ENCODE results near the gene ROCK1. TPM values are rescaled to one million over a fixed set of nuclear protein-coding genes. Genes with fewer than 3 reads are reported as not detected.
A peak's percentile ranks its signal among the peaks of the same experiment; 100 is the strongest.

The ROCK1 gene
- total and polyA plus RNA-seq, 4 donors: 7.4 to 28.7 (median 18.7) TPM

- Histone ChIP-seq H3K4me1 (ENCODE audit: control insufficient read depth in 4 of 4, insufficient read depth in 4 of 4, low read length in 3 of 4) (peaks cover 4 to 11% (median 6%) of the 10 kb centered on the region in 4 donors), H3K36me3 (ENCODE audit: control insufficient read depth in 4 of 4, insufficient read depth in 3 of 4, low read depth in 1 of 4, low read length in 3 of 4) (peaks cover 0 to under 1% (median 0%) of the 10 kb centered on the region in 4 donors), H3K27ac (ENCODE audit: low read depth in 1 of 2, low read length in 2 of 2) (no peak overlapping the region), H3K27me3 (ENCODE audit: control insufficient read depth in 4 of 4, insufficient read depth in 4 of 4, low read length in 3 of 4) (no peaks in the 10 kb centered on the region), H3K9me3 (ENCODE audit: control insufficient read depth in 4 of 4, low read length in 3 of 4) (no peaks in the 10 kb centered on the region), H3K9ac (ENCODE audit: low read depth in 1 of 2, low read length in 2 of 2) (no peak overlapping the region), H3K4me3 (ENCODE audit: low read depth in 1 of 3, low read length in 3 of 3) (no peak overlapping the region)
- TF ChIP-seq ZBTB33 (IDR thresholded peaks at IDR 0.05) (no peak), FOXA2 (IDR thresholded peaks at IDR 0.05) (no peak), YY1 (IDR thresholded peaks at IDR 0.05) (no peak), HNF4G (IDR thresholded peaks at IDR 0.05) (peak; percentile 33), TAF1 (conservative IDR thresholded peaks at IDR 0.05) (no peak), HNF4A (conservative IDR thresholded peaks at IDR 0.05) (peak; percentile 58 to 64), EGR1 (IDR thresholded peaks at IDR 0.05; ENCODE audit: low read depth in 2 of 2) (no peak), JUND (IDR thresholded peaks at IDR 0.05) (peak in 1 of 2 donors; percentile 55), REST (IDR thresholded peaks at IDR 0.05) (no peak), FOXA1 (IDR thresholded peaks at IDR 0.05) (no peak), GABPA (IDR thresholded peaks at IDR 0.05 in 1 of 2, conservative IDR thresholded peaks at IDR 0.05 in 1 of 2) (no peak), RAD21 (IDR thresholded peaks at IDR 0.05) (no peak), NR2F2 (IDR thresholded peaks at IDR 0.05) (peak; percentile 13)
- DNase-seq (ENCODE audit: low spot score): no peak
Observed at GRCh38 chr18:21053127-21053526, 58.5 kb downstream of the ROCK1 start.

GRCh38 chr18:21052385-21052784 lies 59.2 kb downstream of the ROCK1 start:
- Histone ChIP-seq H3K27me3 (ENCODE audit: control insufficient read depth in 4 of 4, insufficient read depth in 4 of 4, low read length in 3 of 4) (no peaks in the 10 kb centered on the region), H3K9ac (ENCODE audit: low read depth in 1 of 2, low read length in 2 of 2) (no peak overlapping the region), H3K4me3 (ENCODE audit: low read depth in 1 of 3, low read length in 3 of 3) (no peak overlapping the region), H3K4me1 (ENCODE audit: control insufficient read depth in 4 of 4, insufficient read depth in 4 of 4, low read length in 3 of 4) (peaks cover 4 to 11% (median 6%) of the 10 kb centered on the region in 4 donors), H3K36me3 (ENCODE audit: control insufficient read depth in 4 of 4, insufficient read depth in 3 of 4, low read depth in 1 of 4, low read length in 3 of 4) (peaks cover 0 to 5% (median 0%) of the 10 kb centered on the region in 4 donors), H3K9me3 (ENCODE audit: control insufficient read depth in 4 of 4, low read length in 3 of 4) (no peaks in the 10 kb centered on the region), H3K27ac (ENCODE audit: low read depth in 1 of 2, low read length in 2 of 2) (no peak overlapping the region)
- no peak for DNase-seq (ENCODE audit: low spot score)
- WGBS: 98% methylated on average over 5 of the region's 5 CpGs
- TF ChIP-seq CTCF (IDR thresholded peaks at IDR 0.05; ENCODE audit: low read depth, low read length, missing input control) (no peak), ZBTB33 (IDR thresholded peaks at IDR 0.05) (no peak), FOXA1 (IDR thresholded peaks at IDR 0.05) (no peak), JUND (IDR thresholded peaks at IDR 0.05) (no peak), GABPA (IDR thresholded peaks at IDR 0.05 in 1 of 2, conservative IDR thresholded peaks at IDR 0.05 in 1 of 2) (no peak), HNF4G (IDR thresholded peaks at IDR 0.05) (no peak), RXRA (IDR thresholded peaks at IDR 0.05) (no peak), TAF1 (conservative IDR thresholded peaks at IDR 0.05) (no peak)

Measured in liver (tissue), 9 donors.